Stimulated activated CD4-positive, alpha-beta T cell treated with anti-CD3 and anti-CD28 coated beads, Interleukin-1b, Interleukin-23, amount 100 ng/mL, for 4 hours (primary cell): Measurements from ENCODE around the gene FBXL16.
"Not testable (repeated sequence)": the region's sequence is repeated elsewhere in the genome, so short reads cannot be mapped to it uniquely, and the experiment has no call there.

Experiments used
- DNase-seq, 2 donors: peaks; one replicate each; pipeline ENCODE4 v3.0.0-alpha.2; 2020; ENCODE audit warnings: low read depth in 2 of 2

The FBXL16 gene

GRCh38 chr16:705431-706188, at the start of gene FBXL16:
TSS of gene FBXL16 (minus strand) at chr16:705801. CDS start at chr16:697405, 8,396 bp downstream.
- no peak for DNase-seq

- DNase-seq, result no peak
Observed at GRCh38 chr16:754656-755055, 49.1 kb upstream of the FBXL16 start.

GRCh38 chr16:754121-754607, 48.6 kb upstream of the FBXL16 start:
- DNase-seq, result not testable (repeated sequence)

- DNase-seq, result no peak
Observed at GRCh38 chr16:752007-752312, 46.4 kb upstream of the FBXL16 start.

- DNase-seq, result no peak
Observed at GRCh38 chr16:751152-752006, 45.8 kb upstream of the FBXL16 start.

GRCh38 chr16:750485-750884, 44.9 kb upstream of the FBXL16 start:
- DNase-seq, result no peak

- no peak for DNase-seq
Observed at GRCh38 chr16:749010-749409, 43.4 kb upstream of the FBXL16 start.

- DNase-seq, result no peak
Observed at GRCh38 chr16:747978-748746, 42.6 kb upstream of the FBXL16 start.

GRCh38 chr16:746637-747036, 41.0 kb upstream of the FBXL16 start:
- DNase-seq, result no peak

GRCh38 chr16:745739-746138, 40.1 kb upstream of the FBXL16 start:
- no peak for DNase-seq

GRCh38 chr16:743794-744500, 38.3 kb upstream of the FBXL16 start:
- no peak for DNase-seq

- DNase-seq, result not testable (repeated sequence)
Observed at GRCh38 chr16:742894-743293, 37.3 kb upstream of the FBXL16 start.

GRCh38 chr16:741986-742629, 36.5 kb upstream of the FBXL16 start:
- no peak for DNase-seq

GRCh38 chr16:740764-741505, 35.3 kb upstream of the FBXL16 start, which contains the start of gene CIAO3:
TSS of gene CIAO3 (minus strand) at chr16:740997. CDS start at chr16:740985, 12 bp downstream.
- peak; percentile 90 to 92 for DNase-seq

GRCh38 chr16:740459-740763, 34.8 kb upstream of the FBXL16 start:
- no peak for DNase-seq

GRCh38 chr16:739560-740458, 34.2 kb upstream of the FBXL16 start:
- no peak for DNase-seq

- DNase-seq, result no peak
Observed at GRCh38 chr16:736936-737481, 31.4 kb upstream of the FBXL16 start.

- no peak for DNase-seq
Observed at GRCh38 chr16:735982-736453, 30.4 kb upstream of the FBXL16 start.
